ENCODE results near the gene APOM.
A peak's percentile ranks its signal among the peaks of the same experiment; 100 is the strongest.

APOM gene

DNA sequence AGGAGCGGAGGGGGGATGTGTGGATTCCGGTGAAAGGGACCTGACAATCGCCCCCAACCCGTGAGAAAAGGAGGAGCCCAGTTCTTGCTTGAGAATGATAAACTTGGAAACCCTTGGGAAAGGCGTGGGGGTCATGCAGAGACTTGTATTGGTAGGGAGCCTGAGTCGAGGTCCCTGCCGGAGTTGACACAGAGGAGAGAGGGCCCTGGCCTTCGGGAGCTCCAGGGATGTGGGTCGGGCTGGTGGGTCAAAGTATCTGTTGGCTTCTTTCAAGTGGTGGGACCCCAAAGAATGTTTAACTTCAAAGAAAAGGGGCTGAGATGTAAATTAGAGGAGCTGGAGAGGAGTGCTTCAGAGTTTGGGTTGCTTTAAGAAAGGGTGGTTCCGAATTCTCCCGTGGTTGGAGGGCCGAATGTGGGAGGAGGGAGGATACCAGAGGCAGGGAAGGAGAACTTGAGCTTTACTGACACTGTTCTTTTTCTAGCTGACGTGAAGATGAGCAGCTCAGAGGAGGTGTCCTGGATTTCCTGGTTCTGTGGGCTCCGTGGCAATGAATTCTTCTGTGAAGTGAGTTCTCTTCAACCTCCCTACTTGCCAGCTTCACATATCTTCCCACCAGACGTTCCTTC, 10.8 kb downstream of the APOM start:
- TF ChIP-seq, protein P1, sequence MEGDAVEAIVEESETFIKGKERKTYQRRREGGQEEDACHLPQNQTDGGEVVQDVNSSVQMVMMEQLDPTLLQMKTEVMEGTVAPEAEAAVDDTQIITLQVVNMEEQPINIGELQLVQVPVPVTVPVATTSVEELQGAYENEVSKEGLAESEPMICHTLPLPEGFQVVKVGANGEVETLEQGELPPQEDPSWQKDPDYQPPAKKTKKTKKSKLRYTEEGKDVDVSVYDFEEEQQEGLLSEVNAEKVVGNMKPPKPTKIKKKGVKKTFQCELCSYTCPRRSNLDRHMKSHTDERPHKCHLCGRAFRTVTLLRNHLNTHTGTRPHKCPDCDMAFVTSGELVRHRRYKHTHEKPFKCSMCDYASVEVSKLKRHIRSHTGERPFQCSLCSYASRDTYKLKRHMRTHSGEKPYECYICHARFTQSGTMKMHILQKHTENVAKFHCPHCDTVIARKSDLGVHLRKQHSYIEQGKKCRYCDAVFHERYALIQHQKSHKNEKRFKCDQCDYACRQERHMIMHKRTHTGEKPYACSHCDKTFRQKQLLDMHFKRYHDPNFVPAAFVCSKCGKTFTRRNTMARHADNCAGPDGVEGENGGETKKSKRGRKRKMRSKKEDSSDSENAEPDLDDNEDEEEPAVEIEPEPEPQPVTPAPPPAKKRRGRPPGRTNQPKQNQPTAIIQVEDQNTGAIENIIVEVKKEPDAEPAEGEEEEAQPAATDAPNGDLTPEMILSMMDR (IDR thresholded peaks at IDR 0.05; ENCODE audit: control insufficient read depth, extremely low read depth, insufficient read depth): no peak
- H3K4me3 ChIP-seq (ENCODE audit: low read depth, low read length): peak overlapping the region; percentile 76
- DNase-seq (ENCODE audit: low read depth): no peak

DNA sequence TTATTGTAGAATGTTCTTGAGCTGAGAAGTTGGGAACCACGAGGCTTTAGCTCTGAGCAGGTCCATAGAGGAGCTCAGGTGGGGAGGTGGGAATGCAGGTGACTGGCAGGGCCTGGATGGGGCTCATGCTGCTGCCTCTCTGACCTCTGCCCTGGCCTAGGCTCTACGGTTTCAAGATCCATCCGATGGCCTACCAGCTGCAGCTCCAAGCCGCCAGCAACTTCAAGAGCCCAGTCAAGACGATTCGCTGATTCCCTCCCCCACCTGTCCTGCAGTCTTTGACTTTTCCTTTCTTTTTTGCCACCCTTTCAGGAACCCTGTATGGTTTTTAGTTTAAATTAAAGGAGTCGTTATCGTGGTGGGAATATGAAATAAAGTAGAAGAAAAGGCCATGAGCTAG, 14.0 kb downstream of the APOM start, which contains the start of gene LY6G5B:
Gene LY6G5B (plus strand): TSS at position 301 of the 400 bp plus-strand sequence. CDS start 975 bp downstream, outside the sequence.
- no peak within 1 kb of the TSS for H3K4me3 ChIP-seq (ENCODE audit: low read depth, low read length)
- TF ChIP-seq, protein P1 (IDR thresholded peaks at IDR 0.05; ENCODE audit: control insufficient read depth, extremely low read depth, insufficient read depth): no peak
- no peak for DNase-seq (ENCODE audit: low read depth)

DNA sequence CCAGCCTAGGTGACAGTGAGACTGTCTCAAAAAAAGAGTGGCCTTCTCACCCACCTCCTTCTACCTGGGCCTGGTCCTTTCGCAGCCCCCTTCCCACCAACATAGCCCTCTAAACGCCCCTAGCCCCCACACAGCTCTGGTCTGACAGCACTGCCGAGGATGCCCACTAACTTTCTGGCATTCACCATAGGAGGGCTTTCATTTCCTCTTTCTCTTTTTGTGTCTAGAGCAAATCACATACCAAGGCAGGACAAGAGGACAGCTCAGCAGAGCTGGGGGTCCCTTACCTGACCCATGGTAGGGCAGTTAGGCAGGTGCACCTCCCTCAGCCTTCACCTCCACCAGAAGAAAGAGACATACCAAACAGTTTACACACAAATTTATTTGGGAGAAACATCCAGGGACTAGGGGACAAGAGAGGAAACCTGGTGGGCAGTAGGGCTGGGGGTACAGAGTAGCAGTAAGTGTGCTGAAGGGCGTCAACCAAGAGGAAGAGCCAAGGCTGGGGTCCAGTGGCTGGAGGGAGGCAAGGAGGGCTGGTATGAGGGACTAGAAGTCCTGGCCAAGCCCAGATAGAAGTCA, 20.7 kb downstream of the APOM start:
- no peak overlapping the region for H3K4me3 ChIP-seq (ENCODE audit: low read depth, low read length)
- DNase-seq (ENCODE audit: low read depth): no peak
- TF ChIP-seq, protein P1 (IDR thresholded peaks at IDR 0.05; ENCODE audit: control insufficient read depth, extremely low read depth, insufficient read depth): no peak

DNA sequence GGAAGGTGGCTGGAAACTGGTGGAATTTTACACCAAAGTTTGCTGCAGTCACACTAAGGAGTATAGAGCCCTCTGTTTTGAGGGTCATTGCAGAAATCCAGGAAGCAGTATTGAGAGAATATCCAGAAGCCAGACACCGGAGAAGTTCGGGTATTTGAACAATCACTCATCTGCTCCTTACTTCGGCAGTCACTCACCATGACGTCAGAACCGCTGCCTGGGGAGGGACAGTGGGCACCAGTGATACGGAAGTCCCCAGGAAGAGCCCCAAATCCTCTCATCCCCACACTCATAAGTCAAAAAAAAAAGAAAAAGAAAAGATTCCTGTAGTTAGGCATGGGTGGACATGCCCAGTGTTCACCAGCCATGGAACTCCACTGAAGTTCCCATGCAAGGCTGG, 21.2 kb downstream of the APOM start:
- no peak for DNase-seq (ENCODE audit: low read depth)
- H3K4me3 ChIP-seq (ENCODE audit: low read depth, low read length): no peak overlapping the region
- TF ChIP-seq, protein P1 (IDR thresholded peaks at IDR 0.05; ENCODE audit: control insufficient read depth, extremely low read depth, insufficient read depth): no peak

DNA sequence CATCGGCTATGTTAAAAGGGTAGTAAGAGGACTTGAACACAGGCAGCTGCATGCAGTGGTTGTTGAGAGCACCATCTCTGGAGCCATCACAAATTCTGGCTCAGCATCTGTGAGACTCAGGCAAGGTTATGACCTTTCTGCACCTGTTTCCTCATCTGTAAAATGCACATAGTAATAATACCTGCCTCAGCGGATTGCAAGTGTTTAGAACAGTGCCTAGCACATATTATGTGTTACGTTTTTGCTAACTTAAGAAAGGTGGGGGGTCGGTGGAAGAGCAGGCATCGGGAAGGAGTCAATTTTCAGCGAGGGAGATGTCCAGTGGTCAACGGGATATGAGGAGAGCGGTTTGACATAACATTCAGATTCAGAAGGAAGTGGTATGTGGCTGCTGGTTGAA, 22.3 kb downstream of the APOM start:
- no peak for DNase-seq (ENCODE audit: low read depth)
- no peak overlapping the region for H3K4me3 ChIP-seq (ENCODE audit: low read depth, low read length)
- TF ChIP-seq, protein P1 (IDR thresholded peaks at IDR 0.05; ENCODE audit: control insufficient read depth, extremely low read depth, insufficient read depth): no peak

DNA sequence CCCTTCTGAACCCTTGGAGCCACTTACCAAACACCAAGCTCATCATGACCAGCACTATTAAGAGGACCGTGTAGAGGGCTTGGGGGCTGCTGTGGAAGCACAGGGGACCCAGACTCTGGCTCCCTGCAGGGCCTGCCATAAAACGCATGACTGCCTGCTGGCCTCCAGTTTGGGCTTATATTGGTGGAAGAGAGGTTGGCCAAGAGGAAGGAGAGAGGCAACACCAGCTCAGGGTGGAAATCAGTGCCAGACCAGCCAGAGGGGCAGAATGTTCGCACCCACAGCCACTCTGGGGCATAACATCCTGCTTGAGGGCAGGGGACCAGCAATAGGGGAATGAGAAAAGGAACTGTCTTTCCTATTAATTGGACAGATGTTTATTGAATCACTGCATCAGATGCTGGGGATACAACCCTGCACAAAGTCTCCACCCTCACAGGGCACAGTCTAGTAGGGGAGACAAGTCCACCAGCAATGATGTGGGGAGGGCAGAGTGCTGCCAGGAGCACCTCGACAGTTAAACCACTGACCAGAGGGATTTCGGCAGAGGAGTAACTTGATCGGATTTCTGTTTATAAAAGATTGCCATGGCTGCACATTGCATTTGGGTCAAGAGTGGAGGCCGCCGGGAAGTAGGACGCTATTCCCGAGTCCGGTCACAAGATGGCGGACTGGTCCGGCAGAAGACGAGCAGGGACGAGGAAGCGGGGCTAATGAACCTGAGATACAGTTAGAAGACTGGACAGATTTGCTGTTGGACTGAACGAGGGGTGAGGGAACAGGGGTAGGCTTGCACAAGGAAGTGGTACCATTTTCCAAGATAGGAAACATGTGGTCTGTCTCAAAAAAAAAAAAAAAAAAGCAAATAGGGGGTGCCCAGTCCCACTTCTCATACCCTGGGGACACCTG, 24.8 kb downstream of the APOM start, which contains the start of gene LY6G5C:
Gene LY6G5C (minus strand): TSS at position 842 of the 909 bp plus-strand sequence. CDS start 694 bp downstream, at position 148.
- TF ChIP-seq, protein P1 (IDR thresholded peaks at IDR 0.05; ENCODE audit: control insufficient read depth, extremely low read depth, insufficient read depth): peak; percentile 91
- DNase-seq (ENCODE audit: low read depth): no peak
- no peak within 1 kb of the TSS for H3K4me3 ChIP-seq (ENCODE audit: low read depth, low read length)

Measured in LNCaP clone FGC (cell line).